Activated CD4-positive, alpha-beta memory T cell treated with anti-CD3 and anti-CD28 coated beads for 36 hours (primary cell): ENCODE results near the gene AGRP. TPM values are rescaled to one million over a fixed set of nuclear protein-coding genes. Genes with fewer than 3 reads are reported as not detected.
"Not testable (repeated sequence)": the region's sequence is repeated elsewhere in the genome, so short reads cannot be mapped to it uniquely, and the experiment has no call there.

Experiments
- CTCF ChIA-PET: fragments of 350-600 bp; sonication (Branson Sonifier 250); formaldehyde crosslinking; loops from one replicate; lab custom pipeline; 2021; ENCODE audit warnings: antibody characterized with exemption, inconsistent platforms; lab: Charles Lee
- POLR2A ChIA-PET: fragments of 350-600 bp; sonication (Branson Sonifier 250); formaldehyde crosslinking; loops from one replicate; lab custom pipeline; 2021; ENCODE audit warnings: antibody characterized with exemption; lab: Charles Lee
- DNase-seq: peaks from one replicate; pipeline ENCODE4 v3.0.0-alpha.2; 2020
- H3K27ac Mint-ChIP-seq: one replicate; pipeline ENCODE4 v1.8.0; 2021; ENCODE audit warnings: mixed read lengths
- H3K27me3 Mint-ChIP-seq: one replicate; pipeline ENCODE4 v1.8.0; 2021; ENCODE audit warnings: mixed read lengths
- H3K36me3 Mint-ChIP-seq: one replicate; pipeline ENCODE4 v1.8.0; 2021; ENCODE audit warnings: mixed read lengths
- H3K4me1 Mint-ChIP-seq: one replicate; pipeline ENCODE4 v1.8.0; 2021; ENCODE audit warnings: low read depth, mixed read lengths
- H3K4me3 Mint-ChIP-seq: one replicate; pipeline ENCODE4 v1.8.0; 2021; ENCODE audit warnings: mild to moderate bottlenecking, mixed read lengths
- H3K9me3 Mint-ChIP-seq: one replicate; pipeline ENCODE4 v1.8.0; 2021; ENCODE audit warnings: mixed read lengths
- intact Hi-C: fragments of 100-400 bp; cut with micrococcal nuclease; formaldehyde crosslinking; loops from one replicate; pipeline ENCODE4 v1.15.1; 2023
- total RNA-seq, 2 experiments: library from RNA; stranded (reverse); gene quantifications; one replicate each; pipeline ENCODE4 v1.2.3, GENCODE V29; 2021

AGRP gene
- total RNA-seq, 2 experiments from 2014 or later = not detected

DNA sequence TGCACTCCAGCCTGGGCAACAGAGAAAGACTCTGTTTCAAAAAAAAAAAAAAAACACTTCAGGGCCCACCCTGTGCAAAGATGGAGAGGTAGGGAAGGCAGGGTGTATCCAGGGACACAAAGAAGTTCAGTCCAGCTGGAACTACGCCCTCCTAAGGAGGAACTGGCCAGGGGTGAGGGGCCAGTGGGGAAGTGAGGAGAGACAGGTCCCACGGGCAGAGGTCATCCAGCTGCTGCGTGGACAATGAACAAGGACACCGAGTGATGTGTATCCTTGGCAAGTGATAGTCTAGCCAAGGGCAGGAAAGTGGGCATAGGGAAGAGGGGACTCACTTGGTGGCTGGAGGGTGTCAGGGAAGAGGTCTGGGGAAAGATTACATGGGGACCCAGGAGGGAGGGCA is 35.9 kb upstream of the AGRP start:
- Mint-ChIP-seq H3K9me3 (no peaks in the 10 kb centered on the region), H3K4me3 (no peak overlapping the region), H3K36me3 (no peaks in the 10 kb centered on the region), H3K4me1 (peaks cover 12% of the 10 kb centered on the region), H3K27me3 (no peaks in the 10 kb centered on the region), H3K27ac (no peak overlapping the region)
- POLR2A ChIA-PET = no interaction called here
- intact Hi-C loops = no loop called here
- CTCF ChIA-PET = interaction anchor here (0.6 to 4.1 kb wide), 5 partner anchors 15 to 130 kb away, joined by 3 to 106 read pairs (median 4); partner anchors contain the start of gene ATP6V0D1
- DNase-seq = no peak

DNA sequence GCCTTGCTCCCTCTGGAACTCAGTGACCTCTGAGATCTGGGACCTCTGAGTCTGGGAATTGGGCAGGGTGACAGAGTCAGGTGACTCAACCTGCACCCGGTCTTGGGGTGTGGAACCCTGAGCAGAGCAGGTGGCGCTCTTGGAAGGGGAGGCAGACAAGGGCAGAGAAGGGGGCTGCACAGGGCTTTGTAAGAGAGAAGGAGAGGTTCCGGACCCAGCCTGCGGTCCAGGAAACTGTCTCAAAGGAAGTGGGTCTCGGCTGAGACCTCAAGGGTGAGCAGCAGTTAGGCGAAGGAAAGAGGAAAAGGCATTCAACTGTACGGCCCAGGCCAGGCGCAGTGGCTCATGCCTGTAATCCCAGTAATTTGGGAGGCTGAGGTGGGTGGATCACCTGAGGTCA is 35.3 kb upstream of the AGRP start:
- no peak overlapping the region for H3K27ac Mint-ChIP-seq
- no peaks in the 10 kb centered on the region for H3K36me3 Mint-ChIP-seq
- H3K27me3 Mint-ChIP-seq = no peaks in the 10 kb centered on the region

DNA sequence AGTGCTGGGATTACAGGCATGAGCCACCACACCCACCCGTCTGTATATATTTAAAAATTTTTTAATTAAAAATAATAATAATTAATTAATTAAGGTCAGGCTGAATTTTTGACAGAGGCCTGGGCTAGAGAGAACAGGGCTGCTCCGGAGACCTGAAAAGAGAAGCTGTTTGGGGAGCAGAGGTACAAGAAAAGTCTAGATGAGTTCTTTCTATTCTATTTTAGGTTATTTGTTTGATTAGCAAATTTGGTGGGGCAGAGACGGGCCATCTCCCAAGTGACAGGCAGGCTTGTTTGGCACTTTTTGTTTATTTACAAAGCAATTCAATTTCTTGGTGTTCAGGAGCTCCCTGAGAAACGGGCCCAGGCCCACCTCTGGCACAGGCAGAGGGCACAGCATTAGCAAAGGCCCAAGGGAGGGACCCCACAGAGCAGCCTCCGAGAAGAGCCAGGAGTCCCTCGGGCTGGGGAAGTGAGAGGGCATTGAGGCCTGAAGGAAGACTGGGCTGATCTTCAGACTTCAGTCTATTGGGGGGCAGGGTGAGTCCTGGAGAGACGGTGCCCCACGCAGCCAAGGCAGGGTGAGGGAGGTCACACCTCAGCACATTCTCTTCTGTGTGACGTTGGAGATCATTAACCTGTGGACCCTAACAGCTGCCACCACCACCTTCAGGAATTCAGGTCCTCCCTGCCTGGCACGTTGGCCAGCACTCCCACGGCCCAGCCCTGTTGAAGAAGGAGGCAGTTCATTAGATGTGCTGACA is 34.5 kb upstream of the AGRP start:
- no peak for DNase-seq
- intact Hi-C loops = no loop called here
- H3K9me3 Mint-ChIP-seq = no peaks in the 10 kb centered on the region
- no peak overlapping the region for H3K4me3 Mint-ChIP-seq
- CTCF ChIA-PET = interaction anchor here (1.0 to 7.4 kb wide), 3 partner anchors 22 to 150 kb away, joined by 3 to 128 read pairs (median 58); partner anchors contain the start of gene ATP6V0D1
- no peak overlapping the region for H3K27ac Mint-ChIP-seq
- peaks cover 14% of the 10 kb centered on the region for H3K4me1 Mint-ChIP-seq
- H3K27me3 Mint-ChIP-seq = no peaks in the 10 kb centered on the region
- POLR2A ChIA-PET = no interaction called here
- H3K36me3 Mint-ChIP-seq = no peaks in the 10 kb centered on the region

More for the DNA sequence above, 35.3 kb upstream of the AGRP start:
- POLR2A ChIA-PET = no interaction called here
- no peaks in the 10 kb centered on the region for H3K9me3 Mint-ChIP-seq
- CTCF ChIA-PET = interaction anchor here (0.6 to 0.8 kb wide), 2 partner anchors 37 to 130 kb away, joined by 3 to 4 read pairs; partner anchors contain the start of gene ATP6V0D1
- no peak for DNase-seq
- H3K4me3 Mint-ChIP-seq = no peak overlapping the region
- peaks cover 13% of the 10 kb centered on the region for H3K4me1 Mint-ChIP-seq
- intact Hi-C loops = no loop called here

DNA sequence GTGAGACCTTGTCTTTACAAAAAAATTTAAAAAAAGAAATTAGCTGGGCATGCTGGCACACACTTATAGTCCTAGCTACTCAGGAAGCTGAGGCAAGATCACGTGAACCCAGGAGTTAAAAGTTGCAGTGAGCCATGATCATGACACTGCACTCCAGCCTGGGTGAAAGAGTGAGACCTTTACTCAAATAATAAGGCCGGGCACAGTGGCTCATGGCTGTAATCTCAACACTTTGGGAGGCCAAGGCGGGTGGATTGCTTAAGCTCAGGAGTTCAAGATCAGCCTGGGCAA is 33.8 kb upstream of the AGRP start:
- intact Hi-C loops = no loop called here

DNA sequence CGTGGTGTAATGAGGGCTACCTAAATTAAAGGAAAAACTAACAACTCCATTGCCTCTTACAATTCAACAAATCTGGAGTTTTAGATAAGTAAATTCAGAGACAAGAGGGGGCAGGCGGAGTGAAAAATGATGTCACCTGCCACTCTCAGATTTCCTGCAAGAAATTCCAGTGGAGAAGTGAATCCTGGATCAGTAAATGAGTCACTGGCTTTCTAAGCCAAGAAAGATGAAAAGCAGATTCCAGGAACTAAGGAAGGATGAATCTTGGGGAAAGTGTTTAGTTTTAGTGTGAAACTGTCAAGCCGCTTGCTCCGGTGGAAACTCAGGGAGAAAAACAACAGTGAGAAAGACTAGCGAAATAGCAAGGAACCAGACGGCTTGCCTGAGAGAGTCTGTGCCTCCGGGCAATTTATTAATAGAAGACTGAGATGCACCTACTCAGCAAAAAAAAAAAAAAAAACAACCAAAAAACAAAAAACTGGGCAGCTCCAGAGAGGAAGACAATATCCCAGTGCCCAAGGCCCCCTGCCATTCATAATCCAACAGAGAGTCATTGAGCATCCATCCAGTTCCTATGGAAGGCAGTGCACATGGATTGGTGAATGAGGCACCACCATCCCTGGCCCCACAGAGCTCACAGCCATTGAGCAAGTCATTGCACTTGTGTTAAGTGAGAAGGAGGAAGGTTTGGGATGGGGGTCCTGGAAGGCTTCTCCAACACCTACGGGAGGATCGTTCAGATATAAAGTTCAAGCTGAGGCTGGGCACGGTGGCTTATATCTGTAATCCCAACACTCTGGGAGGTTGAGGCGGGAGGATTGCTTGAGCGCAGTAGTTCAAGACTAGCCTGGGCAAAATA is 33.2 kb upstream of the AGRP start:
- H3K27me3 Mint-ChIP-seq = no peaks in the 10 kb centered on the region
- H3K4me1 Mint-ChIP-seq = peaks cover 11% of the 10 kb centered on the region
- H3K36me3 Mint-ChIP-seq = no peaks in the 10 kb centered on the region
- POLR2A ChIA-PET = no interaction called here
- CTCF ChIA-PET = interaction anchor here (1.0 to 7.4 kb wide), 7 partner anchors 12 to 151 kb away, joined by 3 to 128 read pairs (median 5); partner anchors contain the start of genes ATP6V0D1 and CARMIL2
- H3K4me3 Mint-ChIP-seq = no peak overlapping the region
- intact Hi-C loops = no loop called here
- no peak overlapping the region for H3K27ac Mint-ChIP-seq
- H3K9me3 Mint-ChIP-seq = no peaks in the 10 kb centered on the region
- no peak for DNase-seq

More for the DNA sequence above, 33.8 kb upstream of the AGRP start:
- Mint-ChIP-seq H3K36me3 (no peaks in the 10 kb centered on the region), H3K4me3 (no peak overlapping the region), H3K9me3 (no peaks in the 10 kb centered on the region), H3K27me3 (no peaks in the 10 kb centered on the region), H3K4me1 (peaks cover 14% of the 10 kb centered on the region), H3K27ac (no peak overlapping the region)
- DNase-seq = no peak
- ChIA-PET CTCF (interaction anchor here (1.0 to 7.4 kb wide), 3 partner anchors 21 to 151 kb away, joined by 3 to 128 read pairs (median 58); partner anchors contain the start of gene ATP6V0D1), POLR2A (no interaction called here)

DNA sequence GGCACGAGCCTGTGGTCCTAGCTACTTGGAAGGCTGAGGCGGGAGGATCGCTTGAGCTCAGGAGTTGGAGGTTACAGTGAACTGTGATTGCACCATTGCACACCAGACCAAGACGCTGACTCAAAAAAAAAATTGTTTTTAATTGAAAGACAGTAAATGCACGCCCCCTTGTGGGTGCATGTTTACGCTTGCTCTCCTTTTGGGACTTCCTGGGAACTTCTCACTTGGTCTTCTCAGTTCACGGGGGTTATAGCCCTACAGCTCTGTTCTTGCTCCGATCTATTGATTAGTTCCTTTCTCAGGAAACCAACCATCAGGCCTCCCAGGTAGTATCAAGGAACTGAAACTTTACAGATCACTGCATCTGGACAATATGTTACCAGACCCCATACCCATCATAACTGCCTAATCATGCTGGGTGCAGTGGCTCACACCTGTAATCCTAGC is 31.1 kb upstream of the AGRP start:
- H3K4me3 Mint-ChIP-seq = no peak overlapping the region
- CTCF ChIA-PET = interaction anchor here (0.6 to 7.4 kb wide), 32 partner anchors 8 to 359 kb away, joined by 3 to 128 read pairs (median 4); partner anchors contain the start of genes ATP6V0D1, CARMIL2 and HSF4
- H3K4me1 Mint-ChIP-seq = peaks cover 7% of the 10 kb centered on the region
- peak; percentile 89 for DNase-seq
- H3K36me3 Mint-ChIP-seq = no peaks in the 10 kb centered on the region
- POLR2A ChIA-PET = no interaction called here
- peak overlapping the region; percentile 35 for H3K27ac Mint-ChIP-seq
- intact Hi-C loops = loop anchor here (1.0 kb wide), 2 partner anchors 20 to 33 kb away; partner anchors contain the start of gene ATP6V0D1
- H3K9me3 Mint-ChIP-seq = no peaks in the 10 kb centered on the region
- H3K27me3 Mint-ChIP-seq = no peaks in the 10 kb centered on the region

DNA sequence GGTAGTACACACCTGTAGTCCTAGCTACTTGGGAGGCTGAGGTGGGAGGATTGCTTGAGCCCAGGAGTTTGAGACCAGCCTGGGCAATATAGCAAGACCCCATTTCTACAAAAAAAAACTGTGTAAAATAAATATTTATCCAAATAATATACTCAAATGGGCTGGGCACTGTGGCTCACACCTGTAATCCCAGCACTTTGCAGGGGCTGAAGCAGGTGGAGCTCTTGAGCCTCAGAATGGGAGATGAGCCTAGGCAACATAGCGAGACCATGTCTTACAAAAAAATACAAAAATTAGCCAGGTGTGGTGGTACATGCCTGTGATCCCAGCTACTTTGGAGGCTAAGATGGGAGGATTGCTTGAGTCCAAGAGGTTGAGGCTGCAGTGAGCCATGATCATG is 30.5 kb upstream of the AGRP start:
- DNase-seq, H3K27ac Mint-ChIP-seq, H3K4me3 Mint-ChIP-seq, H3K27me3 Mint-ChIP-seq, POLR2A ChIA-PET, H3K9me3 Mint-ChIP-seq, H3K36me3 Mint-ChIP-seq: not testable (repeated sequence)
- intact Hi-C loops = loop anchor here (1.0 kb wide), 2 partner anchors 20 to 33 kb away; partner anchors contain the start of gene ATP6V0D1
- CTCF ChIA-PET = interaction anchor here (0.6 to 7.4 kb wide), 33 partner anchors 7 to 683 kb away, joined by 3 to 128 read pairs (median 4); partner anchors contain the start of genes ATP6V0D1, CARMIL2 and NAE1
- peaks cover 11% of the 10 kb centered on the region for H3K4me1 Mint-ChIP-seq

DNA sequence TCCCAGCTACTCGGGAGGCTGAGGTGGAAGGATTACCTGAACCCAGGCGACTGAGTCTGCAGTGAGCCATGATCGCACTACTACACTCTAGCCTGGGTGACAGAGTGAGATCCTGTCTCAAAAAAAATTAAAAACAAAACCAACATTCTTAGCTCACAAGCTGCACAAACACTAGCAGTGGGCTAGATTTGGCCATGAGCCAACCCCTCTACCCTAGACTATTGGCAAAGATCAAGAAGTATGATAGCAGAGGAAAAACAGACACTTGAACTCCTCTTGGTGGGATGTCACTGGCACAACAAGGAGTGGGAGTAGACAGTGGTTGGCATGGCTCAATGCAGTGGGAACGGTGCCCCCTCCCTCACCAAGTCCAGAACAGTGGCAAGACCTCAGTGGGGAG is 25.7 kb upstream of the AGRP start:
- no peak overlapping the region for H3K27ac Mint-ChIP-seq
- no peak overlapping the region for H3K4me3 Mint-ChIP-seq
- no peaks in the 10 kb centered on the region for H3K9me3 Mint-ChIP-seq
- ChIA-PET POLR2A (no interaction called here), CTCF (interaction anchor here (0.9 to 1.8 kb wide), 4 partner anchors 12 to 136 kb away, joined by 3 to 10 read pairs (median 4); partner anchors contain the start of gene CARMIL2)
- DNase-seq = no peak
- peaks cover 2% of the 10 kb centered on the region for H3K36me3 Mint-ChIP-seq
- intact Hi-C loops = no loop called here
- H3K27me3 Mint-ChIP-seq = no peaks in the 10 kb centered on the region
- peaks cover 36% of the 10 kb centered on the region for H3K4me1 Mint-ChIP-seq

DNA sequence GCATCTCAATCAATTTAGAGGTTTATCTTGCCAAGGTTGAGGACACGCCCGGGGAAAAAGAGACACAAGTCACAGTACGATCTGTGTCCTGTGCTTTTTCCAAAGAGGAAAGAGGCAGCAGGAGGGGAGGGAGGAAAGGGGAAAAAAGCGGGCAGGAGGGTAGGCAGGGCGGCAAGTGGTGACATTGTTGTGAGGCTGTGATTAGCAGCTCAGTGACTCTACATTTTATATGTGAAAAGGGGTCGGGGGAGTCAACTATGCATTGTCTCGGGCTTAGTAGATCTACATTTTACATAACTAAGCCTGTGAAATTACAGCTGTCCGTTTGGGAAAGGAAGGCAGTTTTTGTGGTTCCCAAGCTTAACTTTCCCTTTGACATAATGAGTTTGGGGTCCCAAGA is 23.1 kb upstream of the AGRP start:
- no peak overlapping the region for H3K4me3 Mint-ChIP-seq
- no peaks in the 10 kb centered on the region for H3K9me3 Mint-ChIP-seq
- peaks cover 42% of the 10 kb centered on the region for H3K4me1 Mint-ChIP-seq
- ChIA-PET CTCF (interaction anchor here (1.5 to 1.6 kb wide), 2 partner anchors 12 to 15 kb away, joined by 4 to 5 read pairs; no protein-coding TSS in a partner anchor), POLR2A (no interaction called here)
- peaks cover 2% of the 10 kb centered on the region for H3K36me3 Mint-ChIP-seq
- intact Hi-C loops = no loop called here
- no peak for DNase-seq
- H3K27ac Mint-ChIP-seq = no peak overlapping the region
- H3K27me3 Mint-ChIP-seq = no peaks in the 10 kb centered on the region

DNA sequence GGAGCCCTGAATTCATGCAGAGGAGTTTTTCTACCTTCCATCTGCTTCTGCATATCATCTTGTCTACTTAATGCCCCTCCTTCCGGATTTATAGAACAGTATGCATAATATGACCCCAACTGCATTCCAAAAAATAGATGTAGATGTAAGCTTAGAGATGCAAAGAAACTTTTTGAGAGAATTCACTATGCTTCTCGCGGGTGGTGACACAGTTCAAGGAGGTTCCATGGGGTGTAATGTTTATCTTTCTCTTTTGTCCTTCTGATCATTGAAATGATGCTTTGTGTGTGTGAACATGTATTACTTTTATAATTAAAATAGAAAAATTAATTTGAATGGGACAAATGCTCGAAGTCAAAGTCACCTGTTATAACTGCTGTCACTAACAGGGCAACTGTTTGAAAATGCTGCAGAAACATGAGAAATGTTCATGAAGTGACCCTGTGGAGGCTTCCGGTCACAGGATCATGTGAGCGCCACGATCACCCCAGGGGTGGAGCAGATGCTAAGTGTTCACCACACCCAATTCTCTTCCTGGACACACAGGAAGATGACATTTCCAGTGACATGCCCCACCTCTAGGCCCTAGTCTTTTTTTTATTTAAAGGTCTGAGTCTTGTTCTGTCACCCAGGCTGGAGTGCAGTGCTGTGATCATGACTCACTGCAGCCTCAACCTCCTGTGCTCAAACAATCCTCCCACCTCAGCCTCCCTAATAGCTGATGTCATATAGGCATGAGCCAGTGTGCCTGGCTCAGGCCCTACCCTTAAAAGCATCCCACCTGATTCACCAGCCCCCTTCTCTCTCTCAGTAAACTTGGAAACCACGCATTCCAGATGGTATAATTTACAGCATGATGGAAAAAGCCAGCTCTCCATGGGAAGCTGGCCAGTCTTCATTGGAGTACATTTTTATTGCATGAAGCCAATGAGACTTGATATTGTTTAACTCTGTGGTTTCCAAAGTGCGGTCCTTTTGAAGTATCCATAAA is 21.0 kb upstream of the AGRP start:
- Mint-ChIP-seq H3K9me3 (no peaks in the 10 kb centered on the region), H3K4me1 (peaks cover 42% of the 10 kb centered on the region), H3K4me3 (no peak overlapping the region), H3K27ac (peak overlapping the region; percentile 82), H3K27me3 (no peaks in the 10 kb centered on the region), H3K36me3 (peaks cover 2% of the 10 kb centered on the region)
- ChIA-PET POLR2A (no interaction called here), CTCF (interaction anchor here (0.8 to 1.7 kb wide), 5 partner anchors 11 to 43 kb away, joined by 4 to 9 read pairs (median 5); no protein-coding TSS in a partner anchor)
- intact Hi-C loops = loop anchor here (1.0 kb wide), 1 partner anchor 17 kb away; no protein-coding TSS in a partner anchor
- peak; percentile 76 for DNase-seq

DNA sequence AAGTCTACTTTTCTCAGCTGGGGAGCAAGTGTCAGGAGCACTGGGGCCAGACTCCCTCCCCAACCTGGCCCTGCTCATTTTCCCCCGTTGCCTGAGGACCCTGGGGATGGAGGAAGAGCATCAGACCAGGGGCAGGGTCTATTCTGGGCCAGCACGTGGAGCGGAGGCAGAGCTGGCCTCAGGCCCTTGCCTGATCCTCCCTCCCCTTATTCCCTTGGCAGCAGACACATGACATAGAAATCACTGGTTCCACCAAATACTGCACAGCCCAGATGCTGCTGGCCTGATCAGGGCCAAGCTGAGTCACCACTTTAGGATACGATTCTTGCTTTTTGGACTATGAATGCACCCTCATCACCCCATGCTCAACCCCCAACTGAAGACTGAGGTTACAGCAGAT is 15.8 kb upstream of the AGRP start:
- ChIA-PET POLR2A (no interaction called here), CTCF (interaction anchor here (10.3 kb wide), 1 partner anchor 15 kb away, joined by 128 read pairs; no protein-coding TSS in a partner anchor)
- no peaks in the 10 kb centered on the region for H3K27me3 Mint-ChIP-seq
- H3K27ac Mint-ChIP-seq = no peak overlapping the region
- no peaks in the 10 kb centered on the region for H3K9me3 Mint-ChIP-seq
- H3K4me3 Mint-ChIP-seq = no peak overlapping the region
- intact Hi-C loops = no loop called here
- H3K4me1 Mint-ChIP-seq = peaks cover 9% of the 10 kb centered on the region
- H3K36me3 Mint-ChIP-seq = no peaks in the 10 kb centered on the region
- DNase-seq = no peak
